HG02763 (cell line): ENCODE results near the gene TRIM14.
"Not testable (repeated sequence)": the region's sequence is repeated elsewhere in the genome, so short reads cannot be mapped to it uniquely, and the experiment has no call there.

Experiments
- ATAC-seq: cut with Tn5 transposase; IDR thresholded peaks from one replicate; pipeline ENCODE4 v1.9.1; 2021; ENCODE audit warnings: mild to moderate bottlenecking, moderate library complexity; ENCODE audit not compliant: unreplicated experiment

Gene TRIM14

DNA sequence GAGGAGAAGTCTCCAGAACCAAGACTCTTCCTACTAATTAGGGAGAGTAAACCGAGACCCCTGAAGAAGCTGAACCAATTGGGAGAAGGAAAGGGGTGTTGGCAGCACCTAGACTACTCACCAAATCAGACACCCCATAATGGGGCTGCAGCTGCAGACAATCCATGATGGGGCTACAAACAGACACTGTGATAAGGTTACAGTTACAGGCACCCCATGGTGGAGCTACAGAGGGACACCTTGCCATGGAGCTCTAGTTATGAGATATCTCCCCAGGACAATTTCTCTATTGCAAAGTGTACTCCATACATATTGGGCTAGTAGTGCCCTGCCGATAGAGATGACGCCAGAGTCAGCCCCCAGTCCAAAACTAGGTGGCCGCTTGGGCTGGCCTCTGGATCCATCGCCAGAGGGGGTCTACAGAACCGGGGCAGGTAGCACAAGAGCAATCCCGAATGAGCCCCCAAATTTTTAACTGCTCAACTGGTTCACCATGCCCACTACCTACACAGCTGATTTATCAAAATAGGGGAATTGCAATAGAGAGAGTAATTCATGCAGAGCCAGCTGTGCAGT is 64.6 kb downstream of the TRIM14 start:
- no peak for ATAC-seq

- ATAC-seq = no peak
These were observed 68.7 kb downstream of the TRIM14 start for GRCh38 chr9:98050351-98050750.

- ATAC-seq = no peak
These were observed 69.5 kb downstream of the TRIM14 start for GRCh38 chr9:98049288-98050072.

GRCh38 chr9:98047002-98047401 is 72.0 kb downstream of the TRIM14 start:
- ATAC-seq = no peak

DNA sequence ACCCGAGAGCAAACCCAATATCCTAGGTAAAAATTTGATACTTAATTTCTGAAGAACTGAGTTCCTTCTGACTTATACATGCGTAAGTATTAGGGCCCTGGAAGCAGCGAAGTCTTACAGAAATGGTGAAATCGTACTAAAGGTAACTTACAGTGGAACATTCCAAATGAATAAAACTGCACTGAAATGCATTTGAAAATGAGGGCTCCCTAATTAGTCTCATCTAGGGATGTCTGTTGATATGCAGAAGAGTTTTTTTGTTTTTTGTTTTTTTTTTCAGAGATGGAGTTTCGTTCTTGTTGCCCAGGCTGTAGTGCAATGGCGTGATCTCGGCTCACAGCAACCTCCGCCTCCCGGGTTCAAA is 72.9 kb downstream of the TRIM14 start:
- no peak for ATAC-seq

DNA sequence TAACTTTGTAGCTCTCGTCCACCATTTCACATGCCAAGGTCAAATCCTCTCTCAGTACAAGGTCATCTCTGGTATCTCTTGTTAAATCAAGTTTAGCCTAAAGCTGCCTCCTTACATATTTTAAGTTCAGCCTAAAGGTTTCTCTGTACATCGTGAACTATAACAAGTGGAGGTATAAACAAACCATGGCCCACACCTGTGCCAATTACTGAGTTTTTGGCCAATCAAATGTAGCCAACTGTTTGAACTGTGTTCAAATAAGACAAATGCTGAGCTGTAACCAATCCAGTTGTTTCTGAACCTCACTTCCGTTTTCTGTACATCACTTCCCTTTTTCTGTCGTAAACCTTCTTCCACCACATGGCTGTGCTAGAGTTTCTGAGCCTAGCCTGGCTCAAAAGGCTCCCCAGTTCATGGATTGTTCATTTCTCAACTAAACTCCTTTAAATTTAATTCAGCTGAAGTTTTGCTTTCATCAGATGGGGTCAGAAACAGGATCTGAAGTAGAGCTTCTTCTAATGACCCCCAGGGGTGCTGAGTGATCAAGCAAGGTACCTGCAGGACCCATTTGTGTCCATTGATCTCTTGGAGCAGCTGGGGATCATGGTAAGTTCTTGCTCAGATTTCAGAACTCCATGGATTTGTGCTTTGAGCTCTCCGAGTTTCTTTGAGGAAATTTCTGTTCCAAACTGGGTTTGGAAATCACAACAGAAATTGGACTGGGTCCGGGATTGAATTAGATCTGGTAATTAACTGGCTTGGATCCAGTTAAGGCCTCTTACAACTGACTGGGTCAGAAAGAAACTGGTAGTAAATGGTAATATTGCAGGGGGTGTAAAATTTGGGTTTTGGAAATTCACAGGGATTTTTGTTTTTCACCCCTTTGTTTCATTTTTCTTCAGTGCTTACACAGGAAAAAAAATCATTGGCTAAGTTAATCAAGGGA is 73.5 kb downstream of the TRIM14 start:
- ATAC-seq = peak; percentile 72

- no peak for ATAC-seq
These were observed 75.1 kb downstream of the TRIM14 start for GRCh38 chr9:98043915-98044314.

DNA sequence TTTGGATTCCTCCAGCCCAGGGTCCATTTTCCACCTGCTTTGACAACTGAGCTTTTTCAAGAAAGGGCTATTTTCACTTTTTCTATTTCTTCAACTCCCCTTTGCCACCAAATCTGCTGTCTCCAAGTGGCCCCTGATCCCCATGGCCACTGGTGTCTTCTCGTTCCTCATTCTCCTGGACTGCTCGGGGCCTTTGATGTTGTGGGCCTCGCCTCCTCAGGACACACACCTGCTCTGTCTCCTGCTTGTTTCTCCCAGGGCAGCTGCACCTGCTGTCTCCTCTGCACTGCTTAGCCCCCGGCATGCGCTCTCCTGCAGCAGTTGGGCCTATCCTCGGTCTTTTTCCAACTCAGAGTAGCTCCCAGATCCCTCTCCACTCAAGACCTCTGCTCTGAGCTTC is 78.8 kb downstream of the TRIM14 start:
- ATAC-seq = no peak

DNA sequence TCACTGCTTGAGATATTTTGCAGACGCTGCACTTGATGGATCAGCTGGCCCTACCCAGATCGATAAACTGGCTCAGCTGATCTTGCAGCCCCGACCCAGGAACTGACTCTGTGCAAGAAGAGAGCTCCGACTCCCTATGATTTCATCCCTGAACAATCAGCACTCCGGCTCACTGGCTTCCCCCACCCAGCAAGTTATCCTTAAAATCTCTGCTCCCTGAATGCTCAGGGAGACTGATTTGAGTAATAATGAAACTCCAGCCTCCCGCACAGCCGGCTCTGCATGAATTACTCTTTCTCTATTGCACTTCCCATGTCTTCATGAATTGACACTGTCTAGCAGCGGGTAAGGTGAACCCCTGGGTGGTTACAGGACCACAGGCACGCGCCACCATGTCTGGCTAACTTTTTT is 79.4 kb downstream of the TRIM14 start:
- ATAC-seq = no peak

GRCh38 chr9:98038958-98039357 is 80.1 kb downstream of the TRIM14 start:
- no peak for ATAC-seq

DNA sequence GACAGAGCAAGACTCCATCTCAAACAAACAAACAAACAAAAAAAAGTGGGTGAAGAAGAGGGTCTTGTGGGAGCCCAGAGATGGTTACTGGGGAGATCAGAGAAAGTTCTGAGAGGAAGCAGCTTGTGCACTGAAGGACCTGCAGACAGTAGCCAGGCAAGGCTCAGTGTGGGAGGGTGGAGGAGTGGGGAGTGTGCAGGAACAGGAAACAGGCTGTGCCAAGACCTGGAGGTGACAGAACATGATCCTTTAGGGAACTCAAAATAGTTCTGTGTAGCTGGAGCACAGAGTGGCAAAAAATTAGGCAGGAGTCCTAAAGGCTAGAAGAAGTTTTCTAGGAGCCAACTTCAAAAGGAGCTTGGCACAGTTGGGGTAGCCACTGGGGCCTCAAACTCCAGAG is 81.7 kb downstream of the TRIM14 start:
- ATAC-seq = no peak

GRCh38 chr9:98034593-98035546 is 84.2 kb downstream of the TRIM14 start:
- no peak for ATAC-seq

GRCh38 chr9:98031935-98032334 is 87.1 kb downstream of the TRIM14 start:
- ATAC-seq = no peak

GRCh38 chr9:98031169-98031568 is 87.9 kb downstream of the TRIM14 start:
- no peak for ATAC-seq

DNA sequence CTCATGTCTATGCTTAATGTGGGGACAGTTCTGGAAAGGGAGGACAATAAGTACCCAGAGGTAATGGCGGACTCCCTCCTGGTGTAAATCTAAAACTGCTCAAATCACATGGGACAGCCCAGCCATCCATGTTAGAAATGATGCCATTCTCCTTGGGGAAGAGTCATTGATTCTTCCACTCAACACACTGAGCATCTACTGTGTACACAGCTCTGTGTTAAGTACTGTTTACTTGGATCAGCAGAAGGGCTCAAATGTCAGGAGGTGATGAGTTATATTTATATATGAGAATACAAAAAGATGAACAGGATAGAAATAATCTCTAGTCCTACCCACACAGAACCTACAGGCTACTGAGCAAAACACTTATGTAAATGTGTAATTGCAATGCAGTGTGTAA is 94.3 kb downstream of the TRIM14 start:
- no peak for ATAC-seq

DNA sequence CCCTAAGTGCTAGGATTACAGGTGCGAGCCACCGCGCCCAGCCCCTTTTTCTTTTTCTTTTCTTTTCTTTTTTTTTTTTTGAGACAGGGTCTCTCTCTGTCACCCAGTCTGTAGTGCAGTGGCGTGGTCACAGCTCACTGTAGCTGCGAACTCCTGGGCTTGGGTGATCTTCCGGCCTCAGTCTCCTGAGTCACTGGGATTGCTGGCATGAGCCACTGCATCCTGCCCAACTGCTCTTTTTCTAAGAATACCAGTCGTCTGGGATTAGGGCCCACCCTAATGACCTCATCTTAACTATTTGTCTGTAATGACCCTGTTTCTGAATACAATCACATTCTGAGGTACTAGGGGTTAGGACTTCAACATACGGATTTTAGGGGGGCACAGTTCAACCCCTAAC is 96.6 kb downstream of the TRIM14 start:
- no peak for ATAC-seq

DNA sequence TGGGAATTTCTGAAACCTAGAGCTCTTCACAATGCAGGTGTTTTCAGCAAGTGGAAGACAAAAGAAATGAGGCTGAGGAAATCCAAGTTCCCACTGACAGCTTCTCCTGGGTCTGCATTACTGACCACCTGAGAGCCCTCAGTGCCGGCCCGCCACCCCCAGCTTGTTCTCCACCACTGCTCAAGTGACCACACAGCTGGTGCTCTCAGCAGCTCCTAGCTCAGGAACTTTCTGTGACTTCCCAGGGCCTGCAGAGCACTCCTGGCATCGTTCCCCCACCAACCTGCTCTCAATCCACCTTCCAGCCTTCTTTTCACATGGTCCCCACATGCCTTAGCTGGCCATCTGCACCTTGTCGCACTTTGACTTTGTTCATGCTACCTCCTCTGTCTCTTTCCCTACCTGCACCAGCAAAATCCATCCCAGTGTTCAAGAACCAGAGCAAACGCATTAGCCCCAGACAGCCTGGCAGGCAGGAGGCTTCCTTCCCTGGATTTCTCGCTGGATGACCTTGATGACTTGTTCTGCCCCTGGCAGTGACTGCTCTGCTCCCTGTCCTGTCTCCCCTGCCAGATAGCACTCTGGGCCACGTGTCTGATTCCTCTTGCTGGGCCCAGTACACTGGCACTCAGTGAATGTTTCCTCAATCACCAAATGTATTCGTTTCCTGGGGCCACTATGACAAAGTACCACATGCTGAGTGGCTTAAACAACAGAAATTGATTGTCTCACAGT is 97.5 kb downstream of the TRIM14 start:
- ATAC-seq = no peak

DNA sequence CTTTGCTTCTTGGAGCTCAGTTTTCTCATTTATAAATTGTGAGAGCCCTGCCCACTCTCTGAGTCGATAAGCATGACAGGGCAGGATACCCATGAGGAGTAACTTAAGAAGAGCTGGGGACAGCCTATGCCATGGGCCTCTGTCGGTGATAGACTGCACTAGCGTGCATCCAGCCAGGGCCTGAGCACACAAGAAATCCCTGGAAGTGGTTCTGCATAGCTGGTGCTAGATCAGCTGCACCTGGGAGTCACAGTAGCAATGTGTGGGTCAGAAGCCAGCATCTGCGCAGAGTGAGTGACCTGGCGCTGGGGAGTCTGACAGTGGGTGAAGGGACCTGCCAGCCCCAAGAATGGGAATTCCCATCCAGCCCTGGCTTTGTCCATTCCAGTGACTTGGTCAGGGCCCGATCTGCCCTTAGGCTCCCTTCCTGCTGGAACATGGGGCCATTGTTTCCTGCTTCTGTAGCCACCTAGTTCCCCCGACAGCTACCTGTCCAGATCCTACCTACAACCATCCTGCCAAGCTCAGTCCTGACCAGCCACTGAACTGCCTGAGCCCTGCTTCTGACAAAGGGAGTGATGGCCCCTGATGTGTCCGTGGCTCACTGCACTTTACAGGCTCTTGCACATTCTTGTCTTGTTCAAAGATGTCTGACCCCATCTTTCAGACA is 98.4 kb downstream of the TRIM14 start:
- no peak for ATAC-seq

GRCh38 chr9:98019869-98020268 is 99.2 kb downstream of the TRIM14 start:
- ATAC-seq = not testable (repeated sequence)
